GM12878 (cell line): ENCODE data around the gene GRM7. TPM values are rescaled to one million over a fixed set of nuclear protein-coding genes. Genes with fewer than 3 reads are reported as not detected.

ENCODE experiments used
- ATAC-seq: fragments of 200-7000 bp; cut with Tn5 transposase; 3 replicates; pipeline ENCODE4 v1.9.1; 2020; ENCODE audit warnings: mild to moderate bottlenecking, moderate library complexity
- BruUV-seq: library from RNA; stranded (reverse); fragments of 400-500 nt; replicated peaks from 2 replicates; lab custom pipeline; 2021; lab: Mats Ljungman, UMichigan
- CTCF ChIA-PET: fragments of 300-600 bp; sonication (Branson Sonifier 250); formaldehyde crosslinking; extraction: SDS; loops from one replicate; lab custom pipeline; 2021; ENCODE audit warnings: inconsistent platforms; lab: Yijun Ruan, JAX
- POLR2A ChIA-PET: fragments of 350-600 bp; formaldehyde crosslinking; extraction: SDS; loops from one replicate; lab custom pipeline; 2021; ENCODE audit warnings: inconsistent platforms; lab: Charles Lee
- RAD21 ChIA-PET: fragments of 300-600 bp; sonication (Branson Sonifier 250); formaldehyde crosslinking; loops from one replicate; lab custom pipeline; 2023; ENCODE audit warnings: antibody characterized with exemption; ENCODE audit not compliant: unreplicated experiment; lab: Charles Lee
- SMC1A ChIA-PET: fragments of 300-600 bp; sonication (Branson Sonifier 250); formaldehyde crosslinking; loops from one replicate; lab custom pipeline; 2023; ENCODE audit not compliant: unreplicated experiment, uncharacterized antibody; lab: Charles Lee
- DNase-seq: peaks from one replicate; pipeline ENCODE4 v3.0.0-alpha.2; 2011; ENCODE audit warnings: low read depth, low spot score
- FAIRE-seq: peaks from 3 replicates; lab custom pipeline; 2011; peaks lifted over from hg19 to GRCh38; lab: Jason Lieb, UNC
- H2AFZ ChIP-seq: 2 replicates; pipeline ENCODE4 v1.6.0; 2011; ENCODE audit warnings: low read depth, low read length, control low read depth; ENCODE audit not compliant: control insufficient read depth
- H3K27ac ChIP-seq: 2 replicates; pipeline ENCODE4 v1.5.1; 2011; ENCODE audit warnings: control low read depth; ENCODE audit not compliant: control insufficient read depth, insufficient read depth
- H3K27me3 ChIP-seq, 2 experiments: replicated peaks in 1 of 2; 2 replicates each; pipeline versions ENCODE4 v1.6.0 to v1.6.1; 2011; ENCODE audit warnings: low read length in 1 of 2; ENCODE audit not compliant: control insufficient read depth in 2 of 2, insufficient read depth in 2 of 2
- H3K36me3 ChIP-seq, 2 experiments: 2 replicates each; pipeline ENCODE4 v1.5.1; 2011; ENCODE audit warnings: low read length in 1 of 2; ENCODE audit not compliant: control insufficient read depth in 2 of 2, insufficient read depth in 2 of 2
- H3K4me1 ChIP-seq: 2 replicates; pipeline ENCODE4 v1.6.1; 2011; ENCODE audit warnings: mild to moderate bottlenecking, low read length, moderate library complexity, mixed read lengths; ENCODE audit not compliant: control insufficient read depth, insufficient read depth
- H3K4me2 ChIP-seq: 2 replicates; pipeline ENCODE4 v1.6.0; 2011; ENCODE audit warnings: control low read depth; ENCODE audit not compliant: control insufficient read depth, insufficient read depth
- H3K4me3 ChIP-seq: fragments of 200-600 bp; sonication (generic); 2 replicates; pipeline ENCODE4 v1.5.1; 2016
- H3K79me2 ChIP-seq: 2 replicates; pipeline ENCODE4 v1.6.0; 2011; ENCODE audit warnings: low read length; ENCODE audit not compliant: control insufficient read depth, insufficient read depth
- H3K9ac ChIP-seq: 2 replicates; pipeline ENCODE4 v1.8.0; 2011; ENCODE audit warnings: low read length, control low read depth, mixed read lengths; ENCODE audit not compliant: control insufficient read depth, insufficient read depth
- H3K9me3 ChIP-seq: replicated peaks from 3 replicates; pipeline ENCODE4 v1.5.1; 2011; ENCODE audit warnings: mild to moderate bottlenecking, low read length; ENCODE audit not compliant: control insufficient read depth, insufficient read depth
- H4K20me1 ChIP-seq: 2 replicates; pipeline ENCODE4 v1.6.0; 2011; ENCODE audit not compliant: control insufficient read depth, insufficient read depth
- CHD1 ChIP-seq: IDR thresholded peaks from 2 replicates; pipeline ENCODE4 v1.6.1; 2012; ENCODE audit warnings: low read depth, low read length, improper control_type of control experiment
- E2F8 ChIP-seq: fragments of 450-650 bp; IDR thresholded peaks from 2 replicates; pipeline ENCODE4 v1.6.1; 2018; ENCODE audit warnings: mild to moderate bottlenecking, low read depth, moderate library complexity; ENCODE audit not compliant: partially characterized antibody
- EP300 ChIP-seq, 2 experiments: fragments of 150-350 bp in 1 of 2; IDR thresholded peaks; 2 replicates each; pipeline ENCODE4 v1.6.1; 2011 to 2012; ENCODE audit warnings: low read depth in 2 of 2, low read length in 2 of 2, borderline replicate concordance in 1 of 2, improper control_type of control experiment in 1 of 2, inconsistent platforms in 1 of 2; ENCODE audit not compliant: control insufficient read depth in 1 of 2
- FOXK2 ChIP-seq: fragments of 450-650 bp; IDR thresholded peaks from 2 replicates; pipeline ENCODE4 v1.6.1; 2017; ENCODE audit warnings: mild to moderate bottlenecking, moderate library complexity
- FOXM1 ChIP-seq: IDR thresholded peaks from 2 replicates; pipeline ENCODE4 v1.6.1; 2012; ENCODE audit warnings: low read depth, mild to moderate bottlenecking, inconsistent platforms, low read length, moderate library complexity
- HDAC6 ChIP-seq: fragments of 200-600 bp; sonication (generic); IDR thresholded peaks from one replicate; pipeline ENCODE4 v1.8.0; 2017; ENCODE audit warnings: antibody characterized with exemption; ENCODE audit not compliant: unreplicated experiment
- JUND ChIP-seq: IDR thresholded peaks from 2 replicates; pipeline ENCODE4 v1.6.1; 2012; ENCODE audit warnings: low read depth, mild to moderate bottlenecking, low read length, improper control_type of control experiment, moderate library complexity
- MXI1 ChIP-seq: fragments of 150-350 bp; IDR thresholded peaks from 2 replicates; pipeline ENCODE4 v1.6.1; 2011; ENCODE audit warnings: low read depth, mild to moderate bottlenecking, inconsistent platforms, low read length, improper control_type of control experiment
- NFIC ChIP-seq: IDR thresholded peaks from 2 replicates; pipeline ENCODE4 v1.6.1; 2012; ENCODE audit warnings: low read depth, mild to moderate bottlenecking, inconsistent platforms, low read length, moderate library complexity
- PAX8 ChIP-seq: fragments of 450-650 bp; IDR thresholded peaks from 2 replicates; pipeline ENCODE4 v1.6.1; 2017; ENCODE audit warnings: mild to moderate bottlenecking, moderate library complexity
- POLR2A ChIP-seq: IDR thresholded peaks from 2 replicates; pipeline ENCODE4 v1.6.1; 2011; ENCODE audit warnings: low read depth, mild to moderate bottlenecking, low read length
- SMAD1 ChIP-seq: fragments of 450-650 bp; IDR thresholded peaks from 2 replicates; pipeline ENCODE4 v1.6.1; 2018; ENCODE audit warnings: mild to moderate bottlenecking, low read depth; ENCODE audit not compliant: partially characterized antibody
- STAT3 ChIP-seq: IDR thresholded peaks from 2 replicates; pipeline ENCODE4 v1.6.1; 2011; ENCODE audit warnings: low read depth, low read length, improper control_type of control experiment
- TAF1 ChIP-seq: IDR thresholded peaks from 2 replicates; pipeline ENCODE4 v1.6.1; 2011; ENCODE audit warnings: mild to moderate bottlenecking, low read depth, low read length, borderline replicate concordance
- TBL1XR1 ChIP-seq: IDR thresholded peaks from 2 replicates; pipeline ENCODE4 v1.6.1; 2012; ENCODE audit warnings: low read depth, low read length, improper control_type of control experiment
- WRNIP1 ChIP-seq: IDR thresholded peaks from 2 replicates; pipeline ENCODE4 v1.6.1; 2011; ENCODE audit warnings: low read depth, low read length, improper control_type of control experiment, borderline replicate concordance
- ZNF274 ChIP-seq: IDR thresholded peaks from one replicate; pipeline ENCODE4 v1.8.0; 2011; ENCODE audit not compliant: insufficient read length, insufficient read depth
- ZNF384 ChIP-seq: IDR thresholded peaks from 2 replicates; pipeline ENCODE4 v1.6.1; 2012; ENCODE audit warnings: low read depth, mild to moderate bottlenecking, low read length, improper control_type of control experiment, borderline replicate concordance
- WGBS: methylation state at CpG from one replicate; pipeline ENCODE4 v1.1.6; 2016; ENCODE audit warnings: low lambda C conversion rate; ENCODE audit not compliant: insufficient replicate concordance, insufficient coverage; ENCODE audit errors: missing lambda C conversion rate; 5-methylcytosine and 5-hydroxymethylcytosine counted together
- in situ Hi-C: fragments of 300-500 bp; cut with MboI; formaldehyde crosslinking; loops from 9 replicates; pipeline ENCODE4 v1.14.3; 2018; ENCODE audit warnings: mixed read lengths
- intact Hi-C: fragments of 100-400 bp; cut with micrococcal nuclease; formaldehyde crosslinking; loops from one replicate; pipeline ENCODE4 v1.14.2; 2022; ENCODE audit not compliant: unreplicated experiment
- polyA plus RNA-seq, 11 experiments: library from polyadenylated mRNA; depleted of rRNA in 4 of 11; unstranded in 6 of 11; stranded (reverse) in 5 of 11; fragments of >200 nt; fragmentation: Nextera tagmentation in 4 of 11; fragmentation: Illumina TruSeq in 1 of 11; extraction: Ambion mirVana in 4 of 11; extraction: Trizol in 1 of 11; gene quantifications; 1 replicate in 1 of 11; 2 replicates in 10 of 11; pipeline versions ENCODE4 v1.2.1 to v1.2.3, GENCODE V29; 2011 to 2016; ENCODE audit warnings: inconsistent platforms in 2 of 11, missing spikeins in 2 of 11, low read depth in 1 of 11
- total RNA-seq, 4 experiments: library from RNA; depleted of rRNA in 3 of 4; stranded (reverse); fragments of >200 nt in 3 of 4; fragmentation: Illumina TruSeq in 1 of 4; extraction: Trizol in 1 of 4; gene quantifications; 2 replicates each; pipeline versions ENCODE4 v1.2.1 to v1.2.3, GENCODE V29; 2013 to 2021

The GRM7 gene
- total and polyA plus RNA-seq, 10 of the 15 experiments (the other 5 are each of a cell fraction or from before 2014, with no cell fraction given): not detected

- Histone ChIP-seq H3K4me2 (no peak overlapping the region), H3K9ac (no peak overlapping the region), H3K9me3 (no peaks in the 10 kb centered on the region), H4K20me1 (no peaks in the 10 kb centered on the region), H3K79me2 (no peaks in the 10 kb centered on the region), H3K27ac (no peak overlapping the region), H3K4me3 (no peak overlapping the region), H2AFZ (no peak overlapping the region), H3K4me1 (no peaks in the 10 kb centered on the region), H3K36me3 (no peaks in the 10 kb centered on the region), H3K27me3 (no peaks in the 10 kb centered on the region)
- 78% methylated on average over 20 of the region's 34 CpGs for WGBS
- no peak for DNase-seq
- intact Hi-C loops: no loop called here
- BruUV-seq: no TSS peak
- FAIRE-seq: no peak
- ChIA-PET SMC1A (interaction anchor here (0.6 to 1.5 kb wide), 2 partner anchors 11 to 57 kb away, joined by 3 read pairs; no protein-coding TSS in a partner anchor), POLR2A (no interaction called here), RAD21 (no interaction called here), CTCF (no interaction called here)
- in situ Hi-C loops: no loop called here
- ATAC-seq: no peak
- TF ChIP-seq FOXM1: no peak
- TF ChIP-seq ZNF384: no peak
- no peak for TF ChIP-seq TBL1XR1
- TF ChIP-seq FOXK2: no peak
- TF ChIP-seq EP300 (IDR thresholded peaks at IDR 0.05; ENCODE audit: borderline replicate concordance in 1 of 2, control insufficient read depth in 1 of 2, low read depth in 2 of 2, low read length in 2 of 2): no peak
- TF ChIP-seq CHD1: no peak
- no peak for TF ChIP-seq NFIC
- TF ChIP-seq STAT3: no peak
- TF ChIP-seq PAX8: no peak
- no peak for TF ChIP-seq MXI1
- no peak for TF ChIP-seq JUND
- TF ChIP-seq E2F8: no peak
- TF ChIP-seq TAF1: no peak
- no peak for TF ChIP-seq ZNF274
- TF ChIP-seq POLR2A: no peak
- no peak for TF ChIP-seq SMAD1
- no peak for TF ChIP-seq WRNIP1
- no peak for TF ChIP-seq HDAC6
Observed at GRCh38 chr3:7568526-7569184, 707.7 kb downstream of the GRM7 start.
